Ishikawa (cell line): ENCODE results near the gene CREB3L2.

Source experiments
- CEBPB ChIP-seq: IDR thresholded peaks from 2 replicates; pipeline ENCODE4 v1.6.1; 2012
- CREB1 ChIP-seq: IDR thresholded peaks from 2 replicates; pipeline ENCODE4 v1.6.1; 2012; ENCODE audit warnings: low read depth
- EP300 ChIP-seq: IDR thresholded peaks from 2 replicates; pipeline ENCODE4 v1.6.1; 2012; ENCODE audit warnings: borderline replicate concordance
- FOXM1 ChIP-seq: IDR thresholded peaks from 2 replicates; pipeline ENCODE4 v1.6.1; 2012; ENCODE audit warnings: low read depth, borderline replicate concordance
- NFIC ChIP-seq: IDR thresholded peaks from 2 replicates; pipeline ENCODE4 v1.6.1; 2012
- RAD21 ChIP-seq: IDR thresholded peaks from 2 replicates; pipeline ENCODE4 v1.6.1; 2012; ENCODE audit warnings: low read depth
- REST ChIP-seq: IDR thresholded peaks from 2 replicates; pipeline ENCODE4 v1.6.1; 2012; ENCODE audit warnings: low read depth, mild to moderate bottlenecking
- TAF1 ChIP-seq: IDR thresholded peaks from 2 replicates; pipeline ENCODE4 v1.6.1; 2012; ENCODE audit warnings: low read depth, mild to moderate bottlenecking
- TCF12 ChIP-seq: IDR thresholded peaks from 2 replicates; pipeline ENCODE4 v1.6.1; 2012; ENCODE audit warnings: low read depth
- TF ChIP-seq, protein P1 (sequence below): IDR thresholded peaks from 2 replicates; pipeline ENCODE4 v1.6.1; 2012

DNA sequence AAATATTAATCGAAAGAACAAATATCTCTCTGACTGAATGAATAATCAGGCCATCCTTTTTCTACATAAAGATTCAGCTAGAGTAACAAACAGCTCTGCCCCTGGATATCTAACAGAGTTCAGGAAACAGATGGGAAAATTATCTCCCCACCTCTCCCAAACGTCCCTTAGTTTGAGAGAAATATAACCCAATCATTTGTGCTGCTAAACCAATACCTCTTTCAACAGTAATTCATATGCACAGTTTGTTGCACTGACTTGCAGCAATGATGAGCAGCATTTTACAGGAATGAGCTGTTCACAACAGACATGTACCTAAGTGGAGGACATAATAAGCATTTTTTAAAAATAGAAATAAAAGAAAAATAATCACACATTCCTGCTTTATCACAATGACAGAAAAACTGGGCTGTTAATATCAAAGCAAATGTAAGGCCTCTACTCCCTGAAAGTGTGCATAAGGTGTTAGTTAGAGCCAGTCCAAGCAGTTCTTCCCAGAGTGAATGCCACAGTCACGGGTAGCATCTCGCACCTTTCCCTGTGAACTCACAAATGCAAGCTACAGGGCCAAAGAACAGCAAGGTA, 2.3 kb downstream of the CREB3L2 start:
- TF ChIP-seq CREB1 (no peak), CEBPB (no peak), RAD21 (no peak), FOXM1 (no peak), TAF1 (no peak), NFIC (no peak), REST (no peak), EP300 (no peak), TCF12 (no peak)
- TF ChIP-seq, protein P1, sequence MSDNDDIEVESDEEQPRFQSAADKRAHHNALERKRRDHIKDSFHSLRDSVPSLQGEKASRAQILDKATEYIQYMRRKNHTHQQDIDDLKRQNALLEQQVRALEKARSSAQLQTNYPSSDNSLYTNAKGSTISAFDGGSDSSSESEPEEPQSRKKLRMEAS: no peak
